Activated CD8-positive, alpha-beta T cell treated with anti-CD3 and anti-CD28 coated beads for 36 hours (primary cell): Measurements from ENCODE around the gene PKHD1. TPM values are rescaled to one million over a fixed set of nuclear protein-coding genes. Genes with fewer than 3 reads are reported as not detected.

ENCODE experiments used
- ATAC-seq: fragments of 200-7000 bp; cut with Tn5 transposase; one replicate; pipeline ENCODE4 v1.10.0; 2021; ENCODE audit warnings: mild to moderate bottlenecking, moderate library complexity
- CTCF ChIA-PET: fragments of 350-600 bp; sonication (Branson Sonifier 250); formaldehyde crosslinking; loops from one replicate; lab custom pipeline; 2021; ENCODE audit warnings: antibody characterized with exemption; lab: Charles Lee
- POLR2A ChIA-PET: fragments of 350-600 bp; sonication (Branson Sonifier 250); formaldehyde crosslinking; loops from one replicate; lab custom pipeline; 2021; ENCODE audit warnings: antibody characterized with exemption; lab: Charles Lee
- DNase-seq: peaks from one replicate; pipeline ENCODE4 v3.0.0-alpha.2; 2020
- H3K27ac Mint-ChIP-seq: one replicate; pipeline ENCODE4 v1.8.0; 2021; ENCODE audit warnings: mild to moderate bottlenecking, mixed read lengths
- H3K27me3 Mint-ChIP-seq: one replicate; pipeline ENCODE4 v1.8.0; 2021; ENCODE audit warnings: mixed read lengths
- H3K36me3 Mint-ChIP-seq: one replicate; pipeline ENCODE4 v1.8.0; 2021; ENCODE audit warnings: low read depth, mixed read lengths
- H3K4me1 Mint-ChIP-seq: one replicate; pipeline ENCODE4 v1.8.0; 2021; ENCODE audit warnings: low read depth, mixed read lengths
- H3K4me3 Mint-ChIP-seq: one replicate; pipeline ENCODE4 v1.8.0; 2021; ENCODE audit warnings: mild to moderate bottlenecking, moderate library complexity, mixed read lengths
- H3K9me3 Mint-ChIP-seq: one replicate; pipeline ENCODE4 v1.8.0; 2021; ENCODE audit warnings: mixed read lengths
- intact Hi-C: fragments of 100-400 bp; cut with micrococcal nuclease; formaldehyde crosslinking; loops from one replicate; pipeline ENCODE4 v1.10.0; 2022
- total RNA-seq, 2 experiments: library from RNA; stranded (reverse); gene quantifications; one replicate each; pipeline ENCODE4 v1.2.3, GENCODE V29; 2021
- TF ChIP-seq, protein P1 (sequence below): fragments of 200-600 bp; IDR thresholded peaks from one replicate; pipeline ENCODE4 v1.8.0; 2022; ENCODE audit warnings: antibody characterized with exemption, mild to moderate bottlenecking

The PKHD1 gene
- total RNA-seq, 2 experiments from 2014 or later = not detected

- DNase-seq (no peak), ATAC-seq (no peak)
- CTCF ChIA-PET = no interaction called here
- H3K9me3 Mint-ChIP-seq = peaks cover 9% of the 10 kb centered on the region
- POLR2A ChIA-PET = no interaction called here
- TF ChIP-seq, protein P1, sequence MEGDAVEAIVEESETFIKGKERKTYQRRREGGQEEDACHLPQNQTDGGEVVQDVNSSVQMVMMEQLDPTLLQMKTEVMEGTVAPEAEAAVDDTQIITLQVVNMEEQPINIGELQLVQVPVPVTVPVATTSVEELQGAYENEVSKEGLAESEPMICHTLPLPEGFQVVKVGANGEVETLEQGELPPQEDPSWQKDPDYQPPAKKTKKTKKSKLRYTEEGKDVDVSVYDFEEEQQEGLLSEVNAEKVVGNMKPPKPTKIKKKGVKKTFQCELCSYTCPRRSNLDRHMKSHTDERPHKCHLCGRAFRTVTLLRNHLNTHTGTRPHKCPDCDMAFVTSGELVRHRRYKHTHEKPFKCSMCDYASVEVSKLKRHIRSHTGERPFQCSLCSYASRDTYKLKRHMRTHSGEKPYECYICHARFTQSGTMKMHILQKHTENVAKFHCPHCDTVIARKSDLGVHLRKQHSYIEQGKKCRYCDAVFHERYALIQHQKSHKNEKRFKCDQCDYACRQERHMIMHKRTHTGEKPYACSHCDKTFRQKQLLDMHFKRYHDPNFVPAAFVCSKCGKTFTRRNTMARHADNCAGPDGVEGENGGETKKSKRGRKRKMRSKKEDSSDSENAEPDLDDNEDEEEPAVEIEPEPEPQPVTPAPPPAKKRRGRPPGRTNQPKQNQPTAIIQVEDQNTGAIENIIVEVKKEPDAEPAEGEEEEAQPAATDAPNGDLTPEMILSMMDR = no peak
- H3K4me1 Mint-ChIP-seq = no peaks in the 10 kb centered on the region
- intact Hi-C loops = no loop called here
- H3K4me3 Mint-ChIP-seq = no peak overlapping the region
- H3K36me3 Mint-ChIP-seq = no peaks in the 10 kb centered on the region
- no peaks in the 10 kb centered on the region for H3K27me3 Mint-ChIP-seq
- H3K27ac Mint-ChIP-seq = no peak overlapping the region
Measured at GRCh38 chr6:51792273-51793030, 295.0 kb downstream of the PKHD1 start.

- intact Hi-C loops = no loop called here
- Mint-ChIP-seq H3K4me3 (no peak overlapping the region), H3K36me3 (no peaks in the 10 kb centered on the region), H3K4me1 (no peaks in the 10 kb centered on the region), H3K27ac (no peak overlapping the region), H3K9me3 (peaks cover 4% of the 10 kb centered on the region), H3K27me3 (no peaks in the 10 kb centered on the region)
- ATAC-seq (no peak), DNase-seq (no peak)
- TF ChIP-seq, protein P1 = no peak
- CTCF ChIA-PET = interaction anchor here (0.7 kb wide), 1 partner anchor 173 kb away, joined by 3 read pairs; no protein-coding TSS in a partner anchor
- POLR2A ChIA-PET = interaction anchor here (1.2 kb wide), 1 partner anchor 13 kb away, joined by 4 read pairs; no protein-coding TSS in a partner anchor
Measured at GRCh38 chr6:51790946-51791345, 296.5 kb downstream of the PKHD1 start.

DNA sequence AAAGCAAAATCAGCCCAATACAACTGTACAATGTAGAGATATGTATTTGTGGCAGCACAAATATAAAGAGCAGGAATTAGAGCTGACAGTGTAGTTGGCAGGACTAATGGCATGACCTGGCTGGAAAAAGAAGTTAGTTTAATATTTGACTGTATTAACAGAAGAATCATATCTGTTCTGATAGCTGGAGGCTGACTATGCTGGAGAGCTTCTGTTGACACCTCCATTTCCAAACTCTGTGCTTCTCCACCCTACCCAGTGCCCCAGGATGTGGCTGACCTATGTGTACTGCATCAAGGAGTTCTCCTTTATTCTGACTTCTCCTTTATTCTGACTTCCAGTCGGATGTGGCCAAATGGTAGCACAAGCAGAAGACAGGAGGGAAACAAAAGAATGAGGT is 299.3 kb downstream of the PKHD1 start:
- intact Hi-C loops = no loop called here
- DNase-seq = no peak
- no peaks in the 10 kb centered on the region for H3K4me1 Mint-ChIP-seq
- POLR2A ChIA-PET = no interaction called here
- H3K27ac Mint-ChIP-seq = no peak overlapping the region
- CTCF ChIA-PET = no interaction called here
- ATAC-seq = no peak
- H3K4me3 Mint-ChIP-seq = no peak overlapping the region
- H3K9me3 Mint-ChIP-seq = no peaks in the 10 kb centered on the region
- no peaks in the 10 kb centered on the region for H3K36me3 Mint-ChIP-seq
- H3K27me3 Mint-ChIP-seq = no peaks in the 10 kb centered on the region
- TF ChIP-seq, protein P1 = no peak

- Mint-ChIP-seq H3K27me3 (no peaks in the 10 kb centered on the region), H3K4me1 (no peaks in the 10 kb centered on the region), H3K27ac (no peak overlapping the region), H3K9me3 (no peaks in the 10 kb centered on the region), H3K36me3 (no peaks in the 10 kb centered on the region), H3K4me3 (no peak overlapping the region)
- TF ChIP-seq, protein P1 = no peak
- ChIA-PET POLR2A (no interaction called here), CTCF (no interaction called here)
- DNase-seq = no peak
- no peak for ATAC-seq
- intact Hi-C loops = no loop called here
Measured at GRCh38 chr6:51778666-51779065, 308.7 kb downstream of the PKHD1 start.

DNA sequence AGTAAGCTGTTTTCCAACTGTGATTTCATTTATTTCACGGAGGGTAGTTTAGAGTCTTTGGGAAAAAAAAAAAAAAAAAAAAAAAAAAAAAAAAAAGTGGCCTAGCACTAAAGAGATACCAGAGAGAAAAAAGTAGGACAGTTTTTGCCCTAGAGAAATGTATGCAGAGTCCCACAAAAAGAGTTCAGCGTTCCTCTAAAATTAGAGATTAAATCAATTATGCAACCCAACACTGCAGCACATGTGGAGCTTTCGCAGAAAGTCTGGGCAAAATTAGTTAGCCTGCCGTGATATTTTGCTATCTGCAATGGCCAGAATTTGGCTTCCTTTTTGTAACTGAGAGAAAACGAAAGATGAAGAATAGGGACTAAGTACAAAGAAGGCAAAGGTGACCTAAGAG is 309.8 kb downstream of the PKHD1 start:
- TF ChIP-seq, protein P1 = no peak
- no peak overlapping the region for H3K27ac Mint-ChIP-seq
- H3K4me3 Mint-ChIP-seq = no peak overlapping the region
- no peaks in the 10 kb centered on the region for H3K4me1 Mint-ChIP-seq
- intact Hi-C loops = no loop called here
- DNase-seq (no peak), ATAC-seq (no peak)
- no peaks in the 10 kb centered on the region for H3K27me3 Mint-ChIP-seq
- H3K36me3 Mint-ChIP-seq = no peaks in the 10 kb centered on the region
- ChIA-PET POLR2A (interaction anchor here (1.8 kb wide), 1 partner anchor 14 kb away, joined by 4 read pairs; no protein-coding TSS in a partner anchor), CTCF (no interaction called here)
- H3K9me3 Mint-ChIP-seq = no peaks in the 10 kb centered on the region
